Esophagus muscularis mucosa (tissue), 4 donors: ENCODE measurements around the gene PACRG.

Experiments used
- EP300 ChIP-seq: sonication (generic); formaldehyde crosslinking; IDR thresholded peaks from one replicate; pipeline ENCODE4 v1.6.1; 2017; ENCODE audit warnings: antibody characterized with exemption
- POLR2A ChIP-seq: fragments of 450-650 bp; IDR thresholded peaks from one replicate; pipeline ENCODE4 v1.6.1; 2017; ENCODE audit warnings: antibody characterized with exemption, moderate library complexity, mild to moderate bottlenecking, low read depth
- TF ChIP-seq, protein P1 (sequence below), 3 experiments: fragments of 200-600 bp in 2 of 3; fragments of 450-650 bp in 1 of 3; sonication (generic) in 2 of 3; IDR thresholded peaks; one replicate each; pipeline ENCODE4 v1.5.1; 2017 to 2019; ENCODE audit warnings: antibody characterized with exemption in 3 of 3, mild to moderate bottlenecking in 2 of 3, moderate library complexity in 1 of 3

DNA sequence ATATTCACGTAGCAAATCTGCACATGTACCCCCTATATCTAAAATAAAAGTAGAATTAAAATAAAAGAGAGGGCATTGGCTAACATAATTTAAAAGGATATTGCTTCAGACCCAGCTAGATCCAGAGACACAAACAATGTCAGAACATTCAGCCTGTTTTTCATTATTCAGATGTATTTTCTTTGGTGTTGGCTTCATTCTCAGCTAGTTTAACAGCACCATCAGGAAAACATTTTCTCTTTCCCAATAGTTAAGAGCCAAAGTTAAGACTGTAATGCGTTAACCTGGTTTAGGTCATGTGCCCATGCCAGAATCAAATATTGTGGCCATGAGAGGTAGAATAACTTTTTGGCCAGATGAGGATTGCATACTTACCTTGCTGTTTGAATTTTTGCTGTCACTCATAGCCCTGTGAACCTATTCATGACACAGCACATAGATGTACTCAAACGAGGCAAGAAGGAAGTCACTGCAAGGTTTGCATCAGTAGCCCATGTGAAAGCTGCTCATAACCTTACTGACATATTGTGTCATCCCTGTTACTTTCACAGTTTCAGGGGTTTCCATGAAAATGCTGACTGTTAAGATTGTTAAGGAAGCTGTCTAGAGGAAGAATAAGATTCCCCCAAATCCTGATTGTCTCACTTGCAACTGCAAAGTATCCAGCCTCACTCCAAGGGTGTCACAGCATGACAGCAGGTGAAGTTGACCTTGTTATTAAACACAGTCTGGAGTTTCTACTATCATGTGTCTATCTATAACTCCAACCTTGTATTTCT is 233.1 kb downstream of the PACRG start:
- TF ChIP-seq POLR2A (no peak), EP300 (no peak)
- TF ChIP-seq, protein P1, sequence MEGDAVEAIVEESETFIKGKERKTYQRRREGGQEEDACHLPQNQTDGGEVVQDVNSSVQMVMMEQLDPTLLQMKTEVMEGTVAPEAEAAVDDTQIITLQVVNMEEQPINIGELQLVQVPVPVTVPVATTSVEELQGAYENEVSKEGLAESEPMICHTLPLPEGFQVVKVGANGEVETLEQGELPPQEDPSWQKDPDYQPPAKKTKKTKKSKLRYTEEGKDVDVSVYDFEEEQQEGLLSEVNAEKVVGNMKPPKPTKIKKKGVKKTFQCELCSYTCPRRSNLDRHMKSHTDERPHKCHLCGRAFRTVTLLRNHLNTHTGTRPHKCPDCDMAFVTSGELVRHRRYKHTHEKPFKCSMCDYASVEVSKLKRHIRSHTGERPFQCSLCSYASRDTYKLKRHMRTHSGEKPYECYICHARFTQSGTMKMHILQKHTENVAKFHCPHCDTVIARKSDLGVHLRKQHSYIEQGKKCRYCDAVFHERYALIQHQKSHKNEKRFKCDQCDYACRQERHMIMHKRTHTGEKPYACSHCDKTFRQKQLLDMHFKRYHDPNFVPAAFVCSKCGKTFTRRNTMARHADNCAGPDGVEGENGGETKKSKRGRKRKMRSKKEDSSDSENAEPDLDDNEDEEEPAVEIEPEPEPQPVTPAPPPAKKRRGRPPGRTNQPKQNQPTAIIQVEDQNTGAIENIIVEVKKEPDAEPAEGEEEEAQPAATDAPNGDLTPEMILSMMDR (IDR thresholded peaks at IDR 0.05), result no peak
